HUES48 (cell line): Measurements from ENCODE around the gene IWS1.
A peak's percentile ranks its signal among the peaks of the same experiment; 100 is the strongest.
"Not testable (repeated sequence)": the region's sequence is repeated elsewhere in the genome, so short reads cannot be mapped to it uniquely, and the experiment has no call there.

Experiments
- H3K27ac ChIP-seq: one replicate; pipeline ENCODE4 v1.7.0; 2013; ENCODE audit warnings: low read depth, low read length, inconsistent platforms
- H3K27me3 ChIP-seq: 2 replicates; pipeline ENCODE4 v1.6.1; 2013; ENCODE audit warnings: mild to moderate bottlenecking, low read length; ENCODE audit not compliant: control insufficient read depth, insufficient read depth
- H3K36me3 ChIP-seq: 2 replicates; pipeline ENCODE4 v1.6.1; 2013; ENCODE audit warnings: low read length; ENCODE audit not compliant: control insufficient read depth, insufficient read depth
- H3K4me1 ChIP-seq: 2 replicates; pipeline ENCODE4 v1.6.1; 2013; ENCODE audit warnings: mild to moderate bottlenecking, low read length; ENCODE audit not compliant: control insufficient read depth, insufficient read depth
- H3K4me3 ChIP-seq: 2 replicates; pipeline ENCODE4 v1.5.1; 2013; ENCODE audit warnings: mild to moderate bottlenecking, low read depth, low read length
- H3K9ac ChIP-seq: 2 replicates; pipeline ENCODE4 v1.6.1; 2013; ENCODE audit warnings: mild to moderate bottlenecking, low read depth, low read length, moderate library complexity
- H3K9me3 ChIP-seq: 2 replicates; pipeline ENCODE4 v1.6.1; 2013; ENCODE audit warnings: low read length; ENCODE audit not compliant: control insufficient read depth, insufficient read depth

The IWS1 gene

DNA sequence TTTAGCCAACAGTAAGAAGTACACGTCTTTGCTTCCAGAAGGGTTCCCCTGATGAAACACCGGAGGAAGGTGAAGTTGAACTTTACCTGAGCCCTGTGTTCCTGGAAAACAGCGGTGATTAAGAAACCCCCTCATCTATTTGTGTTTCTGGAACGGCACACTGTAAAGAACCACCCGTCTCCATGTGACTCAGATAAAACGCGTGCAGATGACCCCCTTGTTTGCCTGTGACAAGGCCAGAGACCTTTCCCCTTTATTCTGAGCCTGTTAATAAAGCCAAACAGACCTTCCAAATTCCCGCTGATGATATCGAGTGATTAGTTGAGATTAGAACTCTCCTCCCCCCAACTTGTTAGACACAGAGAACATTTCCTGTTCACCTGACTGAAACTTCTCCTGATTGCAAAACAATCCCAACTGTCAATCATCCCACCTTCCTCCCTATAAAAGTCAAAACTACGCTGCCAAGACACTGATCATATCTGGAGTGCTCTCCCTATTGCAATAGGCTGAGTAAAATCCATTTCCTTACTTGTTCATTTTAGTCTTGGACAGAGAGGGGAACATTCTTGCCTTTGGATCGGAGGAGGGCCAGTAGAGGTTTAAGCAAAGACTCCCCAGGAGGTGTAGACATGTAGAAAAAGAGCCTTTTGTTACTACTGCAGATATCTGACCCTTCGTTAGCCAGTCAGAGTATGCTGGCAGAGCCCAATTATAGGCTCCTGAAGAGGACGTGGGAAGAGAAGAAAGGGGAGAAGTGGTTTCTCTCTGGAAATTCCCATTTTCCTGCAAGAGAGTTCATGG lies 914 bp upstream of the IWS1 start:
- H3K9ac ChIP-seq = peak overlapping the region; percentile 95
- H3K27me3 ChIP-seq = no peaks in the 10 kb centered on the region
- peak overlapping the region; percentile 80 for H3K4me3 ChIP-seq
- H3K36me3 ChIP-seq = peaks cover 20% of the 10 kb centered on the region
- no peaks in the 10 kb centered on the region for H3K9me3 ChIP-seq
- H3K27ac ChIP-seq = peak overlapping the region; percentile 99
- peaks cover 16% of the 10 kb centered on the region for H3K4me1 ChIP-seq

DNA sequence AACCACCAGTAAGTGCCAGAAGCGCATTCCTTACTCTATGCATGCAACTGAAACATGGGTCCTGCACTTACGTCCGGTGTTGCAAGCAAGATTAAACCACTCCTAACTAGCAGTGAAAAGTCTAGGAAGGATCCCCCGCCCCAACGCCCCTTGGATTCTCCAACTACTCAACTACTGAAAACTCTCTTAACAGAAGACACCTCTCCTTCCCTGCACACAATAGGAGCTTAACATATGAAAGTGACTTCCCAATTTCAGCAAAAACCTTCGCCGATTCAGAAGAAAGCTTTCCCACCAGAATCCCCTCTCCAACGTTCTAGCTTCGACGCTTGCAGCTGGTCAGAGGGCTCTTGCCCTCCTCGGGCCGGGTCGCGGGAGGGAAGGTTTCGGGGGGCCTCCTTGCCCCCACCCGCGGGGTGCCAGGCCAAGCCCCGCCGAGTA lies 578 bp downstream of the IWS1 start:
- no peaks in the 10 kb centered on the region for H3K9me3 ChIP-seq
- no peaks in the 10 kb centered on the region for H3K27me3 ChIP-seq
- H3K4me3 ChIP-seq = peak overlapping the region; percentile 80
- peaks cover 34% of the 10 kb centered on the region for H3K36me3 ChIP-seq
- peaks cover 16% of the 10 kb centered on the region for H3K4me1 ChIP-seq
- H3K27ac ChIP-seq = peak overlapping the region; percentile 99
- peak overlapping the region; percentile 95 for H3K9ac ChIP-seq

DNA sequence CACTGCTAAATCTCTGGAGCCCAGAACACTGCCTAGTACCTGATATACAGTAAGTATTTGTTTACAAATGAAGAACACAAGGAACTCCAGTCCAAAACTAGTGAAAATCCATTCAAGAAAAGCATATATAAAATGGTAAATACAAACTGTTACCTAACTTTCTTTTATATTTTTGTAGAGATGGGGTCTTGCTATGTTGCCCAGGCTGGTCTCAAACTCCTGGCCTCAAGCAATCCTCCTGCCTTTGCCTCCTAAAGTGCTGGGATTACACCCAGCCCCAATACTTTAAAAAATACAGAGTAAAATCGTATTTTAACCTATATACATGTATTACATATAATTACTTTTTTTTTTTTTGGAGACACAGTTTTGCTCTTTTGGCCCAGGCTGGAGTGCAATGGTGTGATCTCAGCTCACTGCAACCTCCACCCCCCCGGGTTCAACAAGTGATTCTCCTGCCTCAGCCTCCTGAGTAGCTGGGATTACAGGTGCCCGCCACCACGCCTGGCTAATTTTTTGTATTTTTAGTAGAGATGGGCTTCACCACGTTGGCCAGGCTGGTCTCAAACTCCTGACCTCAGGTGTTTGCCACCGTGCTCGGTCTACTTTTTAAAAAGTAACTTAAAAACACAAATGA lies 2.0 kb downstream of the IWS1 start:
- not testable (repeated sequence) for H3K9me3 ChIP-seq, H3K27me3 ChIP-seq, H3K27ac ChIP-seq, H3K9ac ChIP-seq, H3K4me3 ChIP-seq
- Histone ChIP-seq H3K4me1 (peaks cover 16% of the 10 kb centered on the region), H3K36me3 (peaks cover 47% of the 10 kb centered on the region)

DNA sequence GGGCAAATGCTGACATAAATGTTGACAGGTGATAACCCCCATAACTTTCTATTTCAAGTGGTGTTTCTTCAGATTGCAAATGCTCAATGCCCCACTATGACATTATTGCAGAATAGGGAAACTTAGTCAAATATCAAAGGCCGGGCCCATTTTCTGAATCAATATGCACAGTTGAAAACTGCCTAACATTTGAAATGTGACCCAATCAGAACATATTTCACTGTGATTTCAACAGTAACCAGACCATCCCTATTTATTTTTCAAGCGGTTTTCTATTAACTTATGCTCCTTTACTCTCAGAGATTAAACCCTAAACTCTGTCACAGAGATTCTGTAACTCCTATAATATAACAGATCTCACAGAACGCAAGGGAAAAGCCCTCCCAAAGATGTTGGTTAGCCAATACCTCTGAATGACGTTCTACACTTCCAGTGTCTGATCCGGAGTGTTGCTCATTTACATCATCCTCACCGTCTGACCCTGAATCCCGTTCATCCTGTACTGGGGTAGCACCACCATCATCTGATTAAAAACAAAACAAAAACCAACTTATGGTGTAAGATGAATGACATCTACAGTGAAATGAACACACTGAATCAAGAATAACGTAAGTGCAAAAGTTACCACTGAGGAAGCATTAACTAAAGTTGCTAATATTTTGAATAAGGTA lies 2.9 kb downstream of the IWS1 start:
- no peak overlapping the region for H3K27ac ChIP-seq
- H3K9ac ChIP-seq = no peak overlapping the region
- H3K36me3 ChIP-seq = peaks cover 55% of the 10 kb centered on the region
- peaks cover 14% of the 10 kb centered on the region for H3K4me1 ChIP-seq
- H3K4me3 ChIP-seq = no peak overlapping the region
- H3K27me3 ChIP-seq = no peaks in the 10 kb centered on the region
- no peaks in the 10 kb centered on the region for H3K9me3 ChIP-seq

DNA sequence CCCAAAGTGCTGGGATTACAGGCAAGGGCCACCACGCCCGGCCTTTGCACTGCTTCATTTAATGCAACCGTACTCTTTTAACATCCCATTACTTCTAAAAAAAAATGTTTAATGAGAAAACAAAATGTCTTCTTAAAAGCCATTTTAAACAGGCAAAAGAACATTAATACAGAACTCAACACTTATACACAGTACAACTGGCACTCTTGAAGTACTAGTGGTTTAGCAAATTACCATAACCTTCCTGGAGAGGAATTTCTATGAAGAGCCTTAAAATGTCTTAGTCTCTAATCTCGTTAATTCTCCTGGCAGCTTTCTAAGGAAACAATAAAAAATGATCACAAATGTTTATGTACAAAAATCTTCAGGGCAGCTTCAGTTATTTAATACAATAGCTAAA lies 5.9 kb downstream of the IWS1 start:
- Histone ChIP-seq H3K9me3 (no peaks in the 10 kb centered on the region), H3K9ac (no peak overlapping the region), H3K4me1 (peaks cover 13% of the 10 kb centered on the region), H3K27ac (no peak overlapping the region), H3K4me3 (no peak overlapping the region), H3K27me3 (no peaks in the 10 kb centered on the region), H3K36me3 (peaks cover 84% of the 10 kb centered on the region)

DNA sequence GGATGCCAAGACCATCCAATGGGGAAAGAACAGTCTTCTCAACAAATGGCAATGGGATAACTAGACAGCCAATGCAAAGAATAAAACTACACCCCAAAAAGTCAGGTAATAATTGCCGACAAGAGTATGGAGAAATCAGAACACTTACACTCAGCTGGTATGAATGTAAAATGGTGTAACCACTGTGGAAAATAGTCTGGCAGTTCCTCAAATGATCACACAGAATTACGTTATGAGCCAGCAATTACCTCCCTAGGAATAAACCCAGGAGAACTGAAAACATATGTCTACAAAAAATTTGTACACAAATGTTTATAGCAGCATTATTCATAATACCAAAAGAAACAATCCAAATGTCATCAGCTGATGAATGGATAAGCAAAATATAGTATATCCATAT lies 8.8 kb downstream of the IWS1 start:
- Histone ChIP-seq H3K4me3 (no peak overlapping the region), H3K27me3 (no peaks in the 10 kb centered on the region), H3K27ac (no peak overlapping the region), H3K4me1 (peaks cover 28% of the 10 kb centered on the region), H3K9me3 (no peaks in the 10 kb centered on the region), H3K36me3 (peaks cover 86% of the 10 kb centered on the region), H3K9ac (no peak overlapping the region)

DNA sequence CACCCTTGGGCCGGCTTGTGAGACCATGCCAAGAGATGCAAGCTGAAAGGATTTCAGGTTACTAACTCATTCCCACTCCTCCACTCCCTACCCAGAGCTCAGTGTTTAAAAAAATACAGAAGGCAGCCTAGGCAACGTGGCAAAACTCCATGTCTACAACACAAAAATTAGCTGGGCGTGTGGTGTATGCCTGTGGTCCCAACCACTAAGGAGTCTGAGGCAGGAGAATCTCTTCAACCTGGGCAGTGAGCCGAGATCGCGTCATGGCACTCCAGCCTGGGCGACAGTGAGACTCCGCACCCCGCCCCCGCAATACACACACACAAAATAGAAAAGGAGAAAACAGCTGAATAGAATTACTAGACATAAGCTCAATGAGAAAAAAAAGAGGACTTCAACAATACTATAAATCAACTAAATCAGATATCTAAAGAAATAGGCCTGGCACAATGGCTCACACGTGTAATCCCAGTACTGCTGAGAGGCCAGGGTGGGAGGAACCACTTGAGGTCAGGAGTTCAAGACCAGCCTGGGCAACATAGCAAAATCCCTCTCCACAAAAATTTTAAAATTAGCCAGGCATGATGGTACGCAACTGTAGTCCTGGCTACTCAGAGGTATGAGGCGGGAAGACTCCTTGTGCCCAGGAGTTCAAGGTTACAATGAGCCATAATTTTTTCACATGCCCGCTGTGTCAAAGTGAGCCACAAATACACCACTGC lies 10.1 kb downstream of the IWS1 start:
- no peaks in the 10 kb centered on the region for H3K27me3 ChIP-seq
- H3K9me3 ChIP-seq = no peaks in the 10 kb centered on the region
- H3K4me3 ChIP-seq = no peak overlapping the region
- peaks cover 28% of the 10 kb centered on the region for H3K4me1 ChIP-seq
- no peak overlapping the region for H3K9ac ChIP-seq
- peaks cover 83% of the 10 kb centered on the region for H3K36me3 ChIP-seq
- H3K27ac ChIP-seq = no peak overlapping the region

DNA sequence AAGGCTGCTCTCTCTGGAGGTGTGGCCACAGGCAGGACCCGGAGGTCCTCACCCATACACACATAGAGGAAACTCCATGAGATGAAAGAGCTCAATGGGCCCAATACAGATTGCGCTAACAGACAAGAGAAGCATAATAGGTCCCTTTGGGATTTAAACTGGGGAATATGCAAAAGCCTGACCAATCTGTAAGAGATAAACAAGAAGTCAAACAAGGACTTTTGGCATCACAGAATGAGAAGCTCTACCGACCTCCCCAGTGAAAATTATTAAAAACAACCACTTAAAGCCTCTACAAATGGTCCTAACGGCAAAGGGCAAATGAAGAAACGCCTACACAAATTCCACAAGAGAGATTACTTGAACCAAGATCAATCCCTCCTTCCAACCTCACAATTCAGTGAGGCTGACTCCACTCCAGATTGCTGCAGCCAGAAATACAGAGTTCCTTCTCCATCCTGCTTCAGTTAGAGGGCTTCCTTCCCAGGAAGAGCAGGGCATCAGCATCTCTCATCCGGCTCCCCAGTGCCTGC lies 10.8 kb downstream of the IWS1 start:
- H3K4me3 ChIP-seq = no peak overlapping the region
- no peaks in the 10 kb centered on the region for H3K9me3 ChIP-seq
- H3K4me1 ChIP-seq = peaks cover 28% of the 10 kb centered on the region
- H3K27ac ChIP-seq = no peak overlapping the region
- no peak overlapping the region for H3K9ac ChIP-seq
- H3K27me3 ChIP-seq = no peaks in the 10 kb centered on the region
- peaks cover 83% of the 10 kb centered on the region for H3K36me3 ChIP-seq

DNA sequence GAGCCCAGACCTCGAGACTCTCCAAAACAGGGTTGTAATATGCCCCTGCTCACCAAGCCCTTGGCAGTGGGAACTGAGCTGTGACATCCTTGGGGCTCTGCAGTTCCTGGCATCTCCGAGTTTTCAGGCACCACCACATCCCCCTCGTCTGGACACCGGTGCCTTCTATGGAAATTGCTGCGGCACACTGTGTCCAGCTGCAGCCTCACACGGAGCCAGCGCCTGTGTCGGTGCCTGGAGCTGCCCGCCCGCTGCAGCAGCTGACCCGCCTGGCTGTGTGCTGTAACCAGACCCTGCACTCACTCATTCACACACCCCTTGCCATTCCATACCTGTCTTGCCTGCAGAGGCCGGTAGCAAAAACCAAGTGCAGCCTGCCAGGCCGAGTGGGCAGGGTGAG lies 11.8 kb downstream of the IWS1 start:
- H3K27ac ChIP-seq = no peak overlapping the region
- no peak overlapping the region for H3K9ac ChIP-seq
- no peaks in the 10 kb centered on the region for H3K9me3 ChIP-seq
- peaks cover 28% of the 10 kb centered on the region for H3K4me1 ChIP-seq
- H3K27me3 ChIP-seq = no peaks in the 10 kb centered on the region
- H3K4me3 ChIP-seq = no peak overlapping the region
- peaks cover 75% of the 10 kb centered on the region for H3K36me3 ChIP-seq

DNA sequence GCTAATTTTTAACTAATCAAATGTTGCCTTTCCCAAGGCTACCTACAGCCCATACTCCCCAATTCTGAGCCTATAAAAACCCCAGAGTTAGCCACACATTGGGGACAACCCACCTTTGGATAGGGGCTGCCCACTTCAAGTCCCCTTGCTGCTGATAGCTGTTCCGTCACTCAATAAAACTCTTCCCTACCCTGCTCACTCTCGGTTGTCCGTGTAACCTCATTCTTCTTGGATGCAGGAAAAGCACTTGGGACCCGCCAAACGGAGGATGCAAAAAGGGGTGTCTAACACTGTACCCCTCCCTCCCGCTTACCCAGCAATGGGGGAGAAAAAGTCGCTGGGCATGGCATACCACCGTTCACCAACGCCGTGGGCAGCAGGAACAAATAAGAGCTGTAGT lies 12.2 kb downstream of the IWS1 start:
- Histone ChIP-seq H3K4me3 (no peak overlapping the region), H3K9ac (no peak overlapping the region), H3K4me1 (peaks cover 28% of the 10 kb centered on the region), H3K27me3 (no peaks in the 10 kb centered on the region), H3K36me3 (peaks cover 72% of the 10 kb centered on the region), H3K9me3 (no peaks in the 10 kb centered on the region), H3K27ac (no peak overlapping the region)
